HG03521 (cell line): Measurements from ENCODE around the gene FAM151B.
"Not testable (repeated sequence)": the region's sequence is repeated elsewhere in the genome, so short reads cannot be mapped to it uniquely, and the experiment has no call there.

Experiments
- ATAC-seq: cut with Tn5 transposase; IDR thresholded peaks from one replicate; pipeline ENCODE4 v1.9.1; 2021; ENCODE audit warnings: mild to moderate bottlenecking, moderate library complexity; ENCODE audit not compliant: unreplicated experiment

The FAM151B gene

DNA sequence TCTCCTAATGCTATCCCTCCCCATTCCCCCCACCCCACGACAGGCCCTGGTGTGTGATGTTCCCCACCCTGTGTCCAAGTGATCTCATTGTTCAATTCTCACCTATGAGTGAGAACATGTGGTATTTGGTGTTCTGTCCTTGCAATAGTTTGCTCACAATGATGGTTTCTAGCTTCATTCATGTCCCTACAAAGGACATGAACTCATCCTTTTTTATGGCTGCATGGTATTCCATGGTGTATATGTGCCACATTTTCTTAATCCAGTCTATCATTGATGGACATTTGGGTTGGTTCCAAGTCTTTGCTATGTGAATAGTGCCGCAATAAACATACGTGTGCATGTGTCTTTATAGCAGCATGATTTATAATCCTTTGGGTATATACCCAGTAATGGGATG, 92.4 kb downstream of the FAM151B start:
- not testable (repeated sequence) for ATAC-seq

DNA sequence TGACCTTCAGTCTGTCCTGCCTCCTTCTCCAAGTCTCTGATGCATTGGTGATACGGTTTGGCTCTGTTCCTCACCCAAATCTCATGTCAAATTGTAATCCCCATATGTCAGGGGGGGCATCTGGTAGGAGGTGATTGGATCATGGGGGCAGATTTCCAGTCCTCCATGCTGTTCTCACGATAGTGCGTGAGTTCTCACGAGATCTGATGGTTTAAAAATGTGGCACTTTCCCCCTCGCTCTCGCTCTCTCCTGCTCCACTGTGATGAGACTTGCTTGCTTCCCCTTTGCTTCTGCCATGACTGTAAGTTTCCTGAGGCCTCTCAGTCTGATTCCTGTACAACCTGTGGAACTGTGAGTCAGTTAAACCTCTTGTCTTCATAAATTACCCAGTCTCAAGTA, 96.9 kb downstream of the FAM151B start:
- ATAC-seq = no peak

DNA sequence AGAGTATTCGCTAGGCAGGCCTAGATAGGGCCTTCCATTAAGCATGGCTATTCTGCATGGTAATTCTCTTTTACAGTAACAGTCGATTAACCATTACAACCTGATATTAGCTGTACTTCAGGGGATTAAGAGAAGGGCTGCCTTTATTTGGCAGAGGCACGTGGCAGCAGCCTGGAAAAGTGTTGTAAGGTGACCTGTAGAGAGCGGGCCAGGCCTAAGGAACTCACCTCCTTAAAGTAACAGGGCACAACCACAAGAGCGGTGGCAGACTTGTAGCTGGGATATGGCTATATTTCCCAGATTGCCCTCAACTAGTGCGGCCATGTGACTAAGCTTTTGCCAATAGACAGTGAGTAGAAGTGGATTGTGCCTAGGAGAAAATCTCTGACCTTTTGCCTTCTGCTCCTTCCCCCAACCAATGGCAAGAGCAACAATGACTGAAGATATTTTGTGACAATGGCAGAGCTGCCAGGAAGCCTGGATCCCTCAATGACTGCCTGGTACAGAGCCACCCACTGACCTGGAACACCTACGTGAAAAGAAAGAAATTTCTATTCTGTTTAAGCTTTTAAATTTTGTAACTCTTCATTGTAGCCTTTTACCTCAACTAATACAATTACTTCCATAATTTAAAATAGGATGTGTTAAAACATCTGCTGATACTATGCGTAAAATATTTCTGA, 101.1 kb downstream of the FAM151B start:
- ATAC-seq = no peak

DNA sequence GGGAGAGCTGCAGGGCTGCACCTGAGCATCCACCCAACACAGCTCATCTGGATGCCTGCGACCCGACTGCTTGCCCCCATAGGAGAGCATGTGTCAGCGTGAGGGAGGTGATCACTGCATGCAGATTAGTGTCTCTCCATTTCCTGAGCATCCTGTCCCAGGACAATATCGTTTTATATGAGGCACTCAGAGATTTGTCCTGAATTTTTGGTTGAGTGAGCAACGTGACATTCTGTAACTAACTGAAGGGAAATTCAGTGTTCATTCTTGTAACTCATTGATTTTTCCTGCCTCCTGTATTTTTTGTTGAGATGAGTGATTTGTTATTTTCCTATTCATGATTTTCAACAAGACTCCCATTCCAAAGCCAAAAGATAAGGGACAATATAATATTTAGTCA, 102.9 kb downstream of the FAM151B start:
- no peak for ATAC-seq

DNA sequence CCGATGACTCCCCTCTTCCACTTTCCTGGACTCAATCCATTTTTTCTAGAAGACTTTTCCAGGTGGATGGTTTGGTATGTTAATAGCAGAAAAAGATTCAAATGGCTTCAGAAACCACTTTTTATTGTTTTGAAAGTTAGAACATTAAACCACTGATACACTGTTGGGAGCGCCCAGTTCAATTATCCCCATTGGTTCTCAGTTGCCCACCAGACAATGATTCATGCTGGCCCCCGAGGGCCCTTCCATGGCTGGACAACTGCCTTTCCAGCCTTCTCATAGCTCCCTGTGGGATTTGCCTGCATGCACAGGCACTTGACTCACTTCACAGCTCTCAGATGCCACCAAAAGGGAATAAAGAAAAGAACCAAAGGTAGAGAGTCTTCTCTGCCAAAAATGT, 103.5 kb downstream of the FAM151B start:
- ATAC-seq = no peak

DNA sequence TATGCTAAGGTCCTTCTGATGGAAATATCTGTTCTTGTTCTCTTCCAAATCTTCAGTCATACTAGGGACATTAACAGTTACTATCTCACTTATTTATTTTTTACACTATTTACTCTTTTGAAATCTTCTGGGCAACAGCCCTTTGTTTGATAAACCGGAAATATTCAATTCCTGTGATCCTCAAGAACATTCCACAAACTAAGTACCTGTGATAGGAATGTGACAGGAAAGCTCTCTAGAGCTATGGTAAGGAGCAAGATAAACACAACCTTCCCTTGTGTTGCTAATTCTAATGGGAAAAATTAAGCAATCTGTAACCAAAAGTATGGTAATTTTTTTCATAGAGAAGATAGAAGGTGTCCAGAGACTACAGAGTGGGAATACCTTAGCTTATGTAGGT, 104.2 kb downstream of the FAM151B start:
- ATAC-seq = no peak
